ENCODE measurements around the gene GSTM4. TPM values are rescaled to one million over a fixed set of nuclear protein-coding genes. Genes with fewer than 3 reads are reported as not detected.
"Not testable (repeated sequence)": the region's sequence is repeated elsewhere in the genome, so short reads cannot be mapped to it uniquely, and the experiment has no call there.

GSTM4 gene
- polyA plus RNA-seq, 4 donors: 49.3 to 65.5 (median 61.8) TPM

- peak in 2 of 4 donors; percentile 64 to 69 for DNase-seq (ENCODE audit: low read depth in 4 of 4, low spot score in 2 of 4)
These were observed 4.2 kb downstream of the GSTM4 start for GRCh38 chr1:109659997-109660690.

GRCh38 chr1:109660691-109661026, 4.8 kb downstream of the GSTM4 start:
- not testable (repeated sequence) for DNase-seq (ENCODE audit: low read depth in 4 of 4, low spot score in 2 of 4)

- no peak for DNase-seq (ENCODE audit: low read depth in 4 of 4, low spot score in 2 of 4)
These were observed 5.5 kb downstream of the GSTM4 start for GRCh38 chr1:109661391-109661790.

- no peak for DNase-seq (ENCODE audit: low read depth in 4 of 4, low spot score in 2 of 4)
These were observed 8.8 kb downstream of the GSTM4 start for GRCh38 chr1:109664671-109665070.

GRCh38 chr1:109667452-109668122, 11.7 kb downstream of the GSTM4 start, which contains the start of gene GSTM2:
GSTM2 (plus strand) TSS chr1:109668057; CDS start chr1:109668116, 59 bp downstream.
- DNase-seq (ENCODE audit: low read depth in 4 of 4, low spot score in 2 of 4): peak in 3 of 4 donors; percentile 69 to 86 (median 83)

- no peak for DNase-seq (ENCODE audit: low read depth in 4 of 4, low spot score in 2 of 4)
These were observed 12.3 kb downstream of the GSTM4 start for GRCh38 chr1:109668123-109668775.

- no peak for DNase-seq (ENCODE audit: low read depth in 4 of 4, low spot score in 2 of 4)
These were observed 13.5 kb downstream of the GSTM4 start for GRCh38 chr1:109669246-109669948.

GRCh38 chr1:109669949-109670302, 14.0 kb downstream of the GSTM4 start:
- not testable (repeated sequence) for DNase-seq (ENCODE audit: low read depth in 4 of 4, low spot score in 2 of 4)

- no peak for DNase-seq (ENCODE audit: low read depth in 4 of 4, low spot score in 2 of 4)
These were observed 15.2 kb downstream of the GSTM4 start for GRCh38 chr1:109671067-109671466.

- not testable (repeated sequence) for DNase-seq (ENCODE audit: low read depth in 4 of 4, low spot score in 2 of 4)
These were observed 18.0 kb downstream of the GSTM4 start for GRCh38 chr1:109673861-109674260.

- DNase-seq (ENCODE audit: low read depth in 4 of 4, low spot score in 2 of 4): not testable (repeated sequence)
These were observed 20.9 kb downstream of the GSTM4 start for GRCh38 chr1:109676683-109677381.

GRCh38 chr1:109677459-109677858, 21.6 kb downstream of the GSTM4 start:
- DNase-seq (ENCODE audit: low read depth in 4 of 4, low spot score in 2 of 4): no peak

GRCh38 chr1:109678637-109679036, 22.7 kb downstream of the GSTM4 start:
- DNase-seq (ENCODE audit: low read depth in 4 of 4, low spot score in 2 of 4): not testable (repeated sequence)

GRCh38 chr1:109684777-109685176, 28.9 kb downstream of the GSTM4 start:
- not testable (repeated sequence) for DNase-seq (ENCODE audit: low read depth in 4 of 4, low spot score in 2 of 4)

GRCh38 chr1:109685399-109685798, 29.5 kb downstream of the GSTM4 start:
- DNase-seq (ENCODE audit: low read depth in 4 of 4, low spot score in 2 of 4): not testable (repeated sequence)

- DNase-seq (ENCODE audit: low read depth in 4 of 4, low spot score in 2 of 4): not testable (repeated sequence)
These were observed 30.0 kb downstream of the GSTM4 start for GRCh38 chr1:109685890-109686289.

GRCh38 chr1:109687109-109687508, 31.2 kb downstream of the GSTM4 start:
- not testable (repeated sequence) for DNase-seq (ENCODE audit: low read depth in 4 of 4, low spot score in 2 of 4)

GRCh38 chr1:109687641-109688499, 32.0 kb downstream of the GSTM4 start, which contains the start of gene GSTM1:
GSTM1 (plus strand) TSS chr1:109687817; CDS start chr1:109687874, 57 bp downstream.
- no peak for DNase-seq (ENCODE audit: low read depth in 4 of 4, low spot score in 2 of 4)

- no peak for DNase-seq (ENCODE audit: low read depth in 4 of 4, low spot score in 2 of 4)
These were observed 34.0 kb downstream of the GSTM4 start for GRCh38 chr1:109689844-109690405.
